Posterior cingulate gyrus (tissue), 11 donors: ENCODE measurements around the gene OLIG2.

Experiments
- DNase-seq, 10 donors: peaks; one replicate each; pipeline versions ENCODE4 v3.0.0 to v3.0.0-alpha.2; 2020 to 2021; ENCODE audit warnings: mixed read lengths in 3 of 10
- intact Hi-C: fragments of 100-400 bp; cut with DNase I; formaldehyde crosslinking; loops from one replicate; pipeline ENCODE4 v1.15.1; 2023

OLIG2 gene

GRCh38 chr21:33076600-33077329 is 51.0 kb downstream of the OLIG2 start:
- DNase-seq: no peak
- intact Hi-C loops: no loop called here
